Astrocyte (in vitro differentiated cells and primary cell): ENCODE data around the gene DOLPP1.

ENCODE experiments used
- CTCF ChIP-seq: IDR thresholded peaks from 2 replicates; pipeline ENCODE4 v1.5.1; 2011; ENCODE audit warnings: low read depth, mild to moderate bottlenecking, inconsistent platforms, low read length, moderate library complexity; ENCODE audit not compliant: insufficient read depth
- EZH2 ChIP-seq: IDR thresholded peaks from 2 replicates; pipeline ENCODE4 v1.6.1; 2012; ENCODE audit warnings: mild to moderate bottlenecking, low read length, inconsistent platforms; ENCODE audit not compliant: insufficient read depth

GRCh38 chr9:129098328-129098727 lies 17.4 kb downstream of the DOLPP1 start:
- TF ChIP-seq CTCF (no peak), EZH2 (no peak)
